GM12878 (cell line): ENCODE measurements around the gene TPRX1. TPM values are rescaled to one million over a fixed set of nuclear protein-coding genes. Genes with fewer than 3 reads are reported as not detected.
"Not testable (repeated sequence)": the region's sequence is repeated elsewhere in the genome, so short reads cannot be mapped to it uniquely, and the experiment has no call there.

ENCODE experiments used
- ATAC-seq: fragments of 200-7000 bp; cut with Tn5 transposase; 3 replicates; pipeline ENCODE4 v1.9.1; 2020; ENCODE audit warnings: mild to moderate bottlenecking, moderate library complexity
- BruUV-seq: library from RNA; stranded (reverse); fragments of 400-500 nt; replicated peaks from 2 replicates; lab custom pipeline; 2021; lab: Mats Ljungman, UMichigan
- CTCF ChIA-PET: fragments of 300-600 bp; sonication (Branson Sonifier 250); formaldehyde crosslinking; extraction: SDS; loops from one replicate; lab custom pipeline; 2021; ENCODE audit warnings: inconsistent platforms; lab: Yijun Ruan, JAX
- POLR2A ChIA-PET: fragments of 350-600 bp; formaldehyde crosslinking; extraction: SDS; loops from one replicate; lab custom pipeline; 2021; ENCODE audit warnings: inconsistent platforms; lab: Charles Lee
- RAD21 ChIA-PET: fragments of 300-600 bp; sonication (Branson Sonifier 250); formaldehyde crosslinking; loops from one replicate; lab custom pipeline; 2023; ENCODE audit warnings: antibody characterized with exemption; ENCODE audit not compliant: unreplicated experiment; lab: Charles Lee
- SMC1A ChIA-PET: fragments of 300-600 bp; sonication (Branson Sonifier 250); formaldehyde crosslinking; loops from one replicate; lab custom pipeline; 2023; ENCODE audit not compliant: unreplicated experiment, uncharacterized antibody; lab: Charles Lee
- DNase-seq: peaks from one replicate; pipeline ENCODE4 v3.0.0-alpha.2; 2011; ENCODE audit warnings: low read depth, low spot score
- FAIRE-seq: peaks from 3 replicates; lab custom pipeline; 2011; peaks lifted over from hg19 to GRCh38; lab: Jason Lieb, UNC
- H2AFZ ChIP-seq: 2 replicates; pipeline ENCODE4 v1.6.0; 2011; ENCODE audit warnings: low read depth, low read length, control low read depth; ENCODE audit not compliant: control insufficient read depth
- H3K27ac ChIP-seq: 2 replicates; pipeline ENCODE4 v1.5.1; 2011; ENCODE audit warnings: control low read depth; ENCODE audit not compliant: control insufficient read depth, insufficient read depth
- H3K27me3 ChIP-seq, 2 experiments: replicated peaks in 1 of 2; 2 replicates each; pipeline versions ENCODE4 v1.6.0 to v1.6.1; 2011; ENCODE audit warnings: low read length in 1 of 2; ENCODE audit not compliant: control insufficient read depth in 2 of 2, insufficient read depth in 2 of 2
- H3K36me3 ChIP-seq, 2 experiments: 2 replicates each; pipeline ENCODE4 v1.5.1; 2011; ENCODE audit warnings: low read length in 1 of 2; ENCODE audit not compliant: control insufficient read depth in 2 of 2, insufficient read depth in 2 of 2
- H3K4me1 ChIP-seq: 2 replicates; pipeline ENCODE4 v1.6.1; 2011; ENCODE audit warnings: mild to moderate bottlenecking, low read length, moderate library complexity, mixed read lengths; ENCODE audit not compliant: control insufficient read depth, insufficient read depth
- H3K4me2 ChIP-seq: 2 replicates; pipeline ENCODE4 v1.6.0; 2011; ENCODE audit warnings: control low read depth; ENCODE audit not compliant: control insufficient read depth, insufficient read depth
- H3K4me3 ChIP-seq: fragments of 200-600 bp; sonication (generic); 2 replicates; pipeline ENCODE4 v1.5.1; 2016
- H3K79me2 ChIP-seq: 2 replicates; pipeline ENCODE4 v1.6.0; 2011; ENCODE audit warnings: low read length; ENCODE audit not compliant: control insufficient read depth, insufficient read depth
- H3K9ac ChIP-seq: 2 replicates; pipeline ENCODE4 v1.8.0; 2011; ENCODE audit warnings: low read length, control low read depth, mixed read lengths; ENCODE audit not compliant: control insufficient read depth, insufficient read depth
- H3K9me3 ChIP-seq: replicated peaks from 3 replicates; pipeline ENCODE4 v1.5.1; 2011; ENCODE audit warnings: mild to moderate bottlenecking, low read length; ENCODE audit not compliant: control insufficient read depth, insufficient read depth
- H4K20me1 ChIP-seq: 2 replicates; pipeline ENCODE4 v1.6.0; 2011; ENCODE audit not compliant: control insufficient read depth, insufficient read depth
- POLR2A ChIP-seq: IDR thresholded peaks from 2 replicates; pipeline ENCODE4 v1.6.1; 2011; ENCODE audit warnings: low read depth, mild to moderate bottlenecking, low read length
- SRF ChIP-seq, 2 experiments: IDR thresholded peaks; 2 replicates each; pipeline ENCODE4 v1.6.1; 2011; ENCODE audit warnings: low read depth in 2 of 2, low read length in 2 of 2, mild to moderate bottlenecking in 1 of 2, moderate library complexity in 1 of 2
- SUZ12 ChIP-seq: fragments of 200-600 bp; sonication (generic); IDR thresholded peaks from one replicate; pipeline ENCODE4 v1.6.1; 2018; ENCODE audit warnings: antibody characterized with exemption, mild to moderate bottlenecking; ENCODE audit not compliant: unreplicated experiment
- WGBS: methylation state at CpG from one replicate; pipeline ENCODE4 v1.1.6; 2016; ENCODE audit warnings: low lambda C conversion rate; ENCODE audit not compliant: insufficient replicate concordance, insufficient coverage; ENCODE audit errors: missing lambda C conversion rate; 5-methylcytosine and 5-hydroxymethylcytosine counted together
- in situ Hi-C: fragments of 300-500 bp; cut with MboI; formaldehyde crosslinking; loops from 9 replicates; pipeline ENCODE4 v1.14.3; 2018; ENCODE audit warnings: mixed read lengths
- intact Hi-C: fragments of 100-400 bp; cut with micrococcal nuclease; formaldehyde crosslinking; loops from one replicate; pipeline ENCODE4 v1.14.2; 2022; ENCODE audit not compliant: unreplicated experiment
- polyA plus RNA-seq, 11 experiments: library from polyadenylated mRNA; depleted of rRNA in 4 of 11; unstranded in 6 of 11; stranded (reverse) in 5 of 11; fragments of >200 nt; fragmentation: Nextera tagmentation in 4 of 11; fragmentation: Illumina TruSeq in 1 of 11; extraction: Ambion mirVana in 4 of 11; extraction: Trizol in 1 of 11; gene quantifications; 1 replicate in 1 of 11; 2 replicates in 10 of 11; pipeline versions ENCODE4 v1.2.1 to v1.2.3, GENCODE V29; 2011 to 2016; ENCODE audit warnings: inconsistent platforms in 2 of 11, missing spikeins in 2 of 11, low read depth in 1 of 11
- total RNA-seq, 4 experiments: library from RNA; depleted of rRNA in 3 of 4; stranded (reverse); fragments of >200 nt in 3 of 4; fragmentation: Illumina TruSeq in 1 of 4; extraction: Trizol in 1 of 4; gene quantifications; 2 replicates each; pipeline versions ENCODE4 v1.2.1 to v1.2.3, GENCODE V29; 2013 to 2021
- TF ChIP-seq, protein P1 (sequence below): fragments of 450-650 bp; IDR thresholded peaks from 2 replicates; pipeline ENCODE4 v1.6.1; 2017; ENCODE audit warnings: mild to moderate bottlenecking, low read depth, inconsistent platforms; ENCODE audit not compliant: poor library complexity, severe bottlenecking
- TF ChIP-seq, protein P2 (sequence below): fragments of 450-650 bp; IDR thresholded peaks from 2 replicates; pipeline ENCODE4 v1.6.1; 2017; ENCODE audit warnings: borderline replicate concordance
- TF ChIP-seq, protein P3 (sequence below): IDR thresholded peaks from 2 replicates; pipeline ENCODE4 v1.6.1; 2011; ENCODE audit warnings: borderline replicate concordance, low read depth, mild to moderate bottlenecking, moderate library complexity, mixed read lengths, low read length; ENCODE audit not compliant: insufficient read depth; ENCODE audit errors: extremely low read length

The TPRX1 gene
- total and polyA plus RNA-seq, 10 of the 15 experiments (the other 5 are each of a cell fraction or from before 2014, with no cell fraction given): not detected

DNA sequence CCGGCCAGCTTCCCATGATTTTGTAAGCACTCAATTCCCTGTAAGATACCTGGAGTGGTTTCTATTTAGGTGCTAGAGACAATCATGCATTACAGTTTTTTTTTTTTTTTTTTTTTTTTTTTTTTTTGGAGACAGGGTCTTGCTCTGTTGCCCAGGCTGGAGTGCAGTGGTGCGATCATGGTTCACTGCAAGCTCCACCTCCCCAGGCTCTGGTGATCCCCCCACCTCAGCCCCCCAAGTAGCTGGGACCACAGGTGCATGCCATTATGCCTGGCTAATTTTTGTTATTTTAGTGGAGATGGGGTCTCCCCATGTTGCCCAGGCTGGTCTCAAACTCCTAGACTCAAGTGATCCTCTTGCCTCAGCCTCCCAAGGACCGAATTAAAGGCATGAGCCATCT, 39.6 kb downstream of the TPRX1 start:
- H3K4me1 ChIP-seq, H3K9ac ChIP-seq, ATAC-seq, intact Hi-C loops, BruUV-seq, FAIRE-seq, H3K36me3 ChIP-seq, H3K4me3 ChIP-seq, H3K27me3 ChIP-seq, H4K20me1 ChIP-seq, in situ Hi-C loops, H3K4me2 ChIP-seq, H2AFZ ChIP-seq, H3K79me2 ChIP-seq, H3K27ac ChIP-seq, DNase-seq, H3K9me3 ChIP-seq: not testable (repeated sequence)
- WGBS: 83% methylated on average over 3 of the region's 3 CpGs
- ChIA-PET POLR2A (interaction anchor here (0.6 to 0.7 kb wide), 2 partner anchors 17 to 94 kb away, joined by 4 to 5 read pairs; no protein-coding TSS in a partner anchor), CTCF (interaction anchor here (0.6 to 6.3 kb wide), 8 partner anchors 7 to 1414 kb away, joined by 3 to 75 read pairs (median 5); no protein-coding TSS in a partner anchor), SMC1A (interaction anchor here (1.0 kb wide), 3 partner anchors 23 to 401 kb away, joined by 3 to 4 read pairs (median 4); no protein-coding TSS in a partner anchor), RAD21 (interaction anchor here (0.6 kb wide), 1 partner anchor 52 kb away, joined by 3 read pairs; no protein-coding TSS in a partner anchor)

DNA sequence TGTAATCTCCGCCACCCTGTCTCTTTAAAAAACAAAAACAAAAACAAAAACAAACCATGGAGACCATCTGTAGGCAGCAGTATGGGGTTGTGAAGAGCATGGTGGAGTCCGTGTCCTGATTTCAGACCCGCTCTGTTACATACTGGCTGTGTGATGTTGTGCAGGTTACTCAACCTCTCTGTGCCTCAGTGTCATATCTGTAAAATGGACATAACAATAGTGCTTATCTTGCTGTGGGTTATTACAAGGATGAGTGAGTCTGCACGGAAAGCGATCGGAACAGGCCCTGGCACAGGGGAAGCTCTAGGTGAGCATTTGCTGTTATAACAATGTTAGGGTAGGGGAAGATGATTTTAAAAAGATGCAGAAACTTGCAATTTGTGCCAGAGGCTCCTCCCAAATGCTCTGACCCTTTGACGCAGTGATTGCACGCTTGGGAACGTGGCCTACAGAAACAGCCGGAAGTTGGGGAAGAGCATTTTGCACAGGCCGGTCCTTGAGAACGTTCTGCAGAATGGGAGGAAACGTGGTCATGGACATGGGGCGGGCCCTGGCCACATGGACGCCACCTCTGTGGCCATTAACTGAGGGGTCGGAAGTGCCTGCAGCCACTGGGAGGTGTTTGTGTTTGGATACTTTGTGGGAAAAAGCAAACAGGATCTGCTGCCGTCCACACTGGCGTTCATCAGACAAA, 41.6 kb downstream of the TPRX1 start:
- CTCF ChIA-PET: interaction anchor here (0.6 to 6.3 kb wide), 2 partner anchors 26 to 64 kb away, joined by 5 to 75 read pairs; no protein-coding TSS in a partner anchor

More for the DNA sequence above, 41.6 kb downstream of the TPRX1 start:
- ChIA-PET POLR2A (no interaction called here), SMC1A (no interaction called here), RAD21 (no interaction called here)
- 85% methylated on average over 18 of the region's 18 CpGs for WGBS
- Histone ChIP-seq H3K9me3 (no peaks in the 10 kb centered on the region; the same call in 2 of the 3 replicates), H3K4me2 (no peak overlapping the region), H3K36me3 (peaks cover 0 to 4% of the 10 kb centered on the region in 2 experiments; a peak in 2 of 4 replicates), H3K79me2 (no peaks in the 10 kb centered on the region), H4K20me1 (no peaks in the 10 kb centered on the region), H3K4me3 (no peak overlapping the region), H3K9ac (no peak overlapping the region), H3K27me3 (no peaks in the 10 kb centered on the region), H3K4me1 (0 out of 2 replicates have a peak, but pooled peaks cover 3% of the 10 kb centered on the region), H3K27ac (no peak overlapping the region), H2AFZ (no peak overlapping the region)
- DNase-seq: no peak
- TF ChIP-seq, protein P1, sequence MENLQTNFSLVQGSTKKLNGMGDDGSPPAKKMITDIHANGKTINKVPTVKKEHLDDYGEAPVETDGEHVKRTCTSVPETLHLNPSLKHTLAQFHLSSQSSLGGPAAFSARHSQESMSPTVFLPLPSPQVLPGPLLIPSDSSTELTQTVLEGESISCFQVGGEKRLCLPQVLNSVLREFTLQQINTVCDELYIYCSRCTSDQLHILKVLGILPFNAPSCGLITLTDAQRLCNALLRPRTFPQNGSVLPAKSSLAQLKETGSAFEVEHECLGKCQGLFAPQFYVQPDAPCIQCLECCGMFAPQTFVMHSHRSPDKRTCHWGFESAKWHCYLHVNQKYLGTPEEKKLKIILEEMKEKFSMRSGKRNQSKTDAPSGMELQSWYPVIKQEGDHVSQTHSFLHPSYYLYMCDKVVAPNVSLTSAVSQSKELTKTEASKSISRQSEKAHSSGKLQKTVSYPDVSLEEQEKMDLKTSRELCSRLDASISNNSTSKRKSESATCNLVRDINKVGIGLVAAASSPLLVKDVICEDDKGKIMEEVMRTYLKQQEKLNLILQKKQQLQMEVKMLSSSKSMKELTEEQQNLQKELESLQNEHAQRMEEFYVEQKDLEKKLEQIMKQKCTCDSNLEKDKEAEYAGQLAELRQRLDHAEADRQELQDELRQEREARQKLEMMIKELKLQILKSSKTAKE: no peak
- TF ChIP-seq POLR2A (peak; percentile 23; the same call in 1 of the 2 replicates), SUZ12 (no peak), SRF (IDR thresholded peaks at IDR 0.05; ENCODE audit: low read depth in 2 of 2, low read length in 2 of 2) (no peak)
- TF ChIP-seq, protein P2, sequence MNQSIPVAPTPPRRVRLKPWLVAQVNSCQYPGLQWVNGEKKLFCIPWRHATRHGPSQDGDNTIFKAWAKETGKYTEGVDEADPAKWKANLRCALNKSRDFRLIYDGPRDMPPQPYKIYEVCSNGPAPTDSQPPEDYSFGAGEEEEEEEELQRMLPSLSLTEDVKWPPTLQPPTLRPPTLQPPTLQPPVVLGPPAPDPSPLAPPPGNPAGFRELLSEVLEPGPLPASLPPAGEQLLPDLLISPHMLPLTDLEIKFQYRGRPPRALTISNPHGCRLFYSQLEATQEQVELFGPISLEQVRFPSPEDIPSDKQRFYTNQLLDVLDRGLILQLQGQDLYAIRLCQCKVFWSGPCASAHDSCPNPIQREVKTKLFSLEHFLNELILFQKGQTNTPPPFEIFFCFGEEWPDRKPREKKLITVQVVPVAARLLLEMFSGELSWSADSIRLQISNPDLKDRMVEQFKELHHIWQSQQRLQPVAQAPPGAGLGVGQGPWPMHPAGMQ: no peak
- TF ChIP-seq, protein P3, sequence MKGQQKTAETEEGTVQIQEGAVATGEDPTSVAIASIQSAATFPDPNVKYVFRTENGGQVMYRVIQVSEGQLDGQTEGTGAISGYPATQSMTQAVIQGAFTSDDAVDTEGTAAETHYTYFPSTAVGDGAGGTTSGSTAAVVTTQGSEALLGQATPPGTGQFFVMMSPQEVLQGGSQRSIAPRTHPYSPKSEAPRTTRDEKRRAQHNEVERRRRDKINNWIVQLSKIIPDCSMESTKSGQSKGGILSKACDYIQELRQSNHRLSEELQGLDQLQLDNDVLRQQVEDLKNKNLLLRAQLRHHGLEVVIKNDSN: no peak
- intact Hi-C loops: no loop called here
- no TSS peak for BruUV-seq
- in situ Hi-C loops: no loop called here
- FAIRE-seq: no peak
- ATAC-seq: no peak
